Stimulated activated CD4-positive, alpha-beta T cell treated with anti-CD3 and anti-CD28 coated beads, Interleukin-2, amount 100 ng/mL, for 4 hours (primary cell): ENCODE data around the gene AK4.

Experiments
- DNase-seq: peaks from one replicate; pipeline ENCODE4 v3.0.0-alpha.2; 2020; ENCODE audit warnings: low read depth

The AK4 gene

GRCh38 chr1:65250826-65251225, 102.8 kb downstream of the AK4 start:
- no peak for DNase-seq

DNA sequence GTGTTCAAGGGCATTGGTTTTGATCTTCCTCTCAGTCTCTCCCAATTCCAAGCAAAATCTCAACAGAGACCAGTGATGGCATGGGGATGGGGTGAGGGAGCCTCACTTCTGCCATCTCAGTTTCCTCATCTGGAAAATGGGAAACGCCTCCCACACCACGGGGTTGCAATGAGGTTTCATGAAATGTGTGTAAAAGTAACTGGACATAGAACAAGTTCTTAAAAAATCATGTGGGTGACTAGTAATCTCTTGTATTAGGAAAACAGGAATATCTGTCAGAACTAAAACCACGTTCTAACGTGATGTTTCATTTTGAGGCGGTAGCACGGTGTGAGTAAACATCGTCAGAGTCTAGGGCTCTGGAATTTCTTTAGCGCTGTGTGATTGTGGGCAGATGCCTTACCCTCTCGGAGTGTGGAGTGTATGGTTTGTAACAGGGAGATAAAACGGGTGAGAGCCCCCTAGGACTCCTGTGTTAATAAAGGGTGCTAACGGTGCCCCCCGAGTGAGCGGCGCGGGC, 105.9 kb downstream of the AK4 start:
- no peak for DNase-seq

GRCh38 chr1:65254320-65255034, 106.5 kb downstream of the AK4 start:
- peak; percentile 79 for DNase-seq

GRCh38 chr1:65255035-65255655, 107.1 kb downstream of the AK4 start:
- DNase-seq = no peak

DNA sequence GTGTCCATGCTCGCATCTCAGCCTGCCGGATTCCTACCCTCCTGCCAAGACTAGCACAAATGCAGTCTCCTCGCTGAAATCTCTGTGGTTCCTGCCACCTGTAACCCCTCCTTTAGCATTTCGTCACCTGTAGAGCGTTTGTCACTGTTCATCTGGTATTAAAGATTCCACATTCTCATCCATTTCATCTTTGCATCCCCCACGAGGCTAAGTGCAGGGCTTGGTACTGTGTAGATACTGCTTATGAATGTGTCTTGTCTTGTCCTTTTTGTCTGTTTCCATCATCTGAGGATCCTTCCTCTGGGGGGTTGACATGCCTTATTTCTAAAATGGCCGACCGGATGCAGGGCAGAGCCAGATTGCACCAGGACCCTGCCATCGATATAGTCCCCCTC, 107.7 kb downstream of the AK4 start:
- DNase-seq = no peak

- no peak for DNase-seq
Observed at GRCh38 chr1:65256860-65257708, 109.1 kb downstream of the AK4 start.

- DNase-seq = no peak
Observed at GRCh38 chr1:65258106-65258505, 110.1 kb downstream of the AK4 start.

- DNase-seq = no peak
Observed at GRCh38 chr1:65259816-65260215, 111.8 kb downstream of the AK4 start.

DNA sequence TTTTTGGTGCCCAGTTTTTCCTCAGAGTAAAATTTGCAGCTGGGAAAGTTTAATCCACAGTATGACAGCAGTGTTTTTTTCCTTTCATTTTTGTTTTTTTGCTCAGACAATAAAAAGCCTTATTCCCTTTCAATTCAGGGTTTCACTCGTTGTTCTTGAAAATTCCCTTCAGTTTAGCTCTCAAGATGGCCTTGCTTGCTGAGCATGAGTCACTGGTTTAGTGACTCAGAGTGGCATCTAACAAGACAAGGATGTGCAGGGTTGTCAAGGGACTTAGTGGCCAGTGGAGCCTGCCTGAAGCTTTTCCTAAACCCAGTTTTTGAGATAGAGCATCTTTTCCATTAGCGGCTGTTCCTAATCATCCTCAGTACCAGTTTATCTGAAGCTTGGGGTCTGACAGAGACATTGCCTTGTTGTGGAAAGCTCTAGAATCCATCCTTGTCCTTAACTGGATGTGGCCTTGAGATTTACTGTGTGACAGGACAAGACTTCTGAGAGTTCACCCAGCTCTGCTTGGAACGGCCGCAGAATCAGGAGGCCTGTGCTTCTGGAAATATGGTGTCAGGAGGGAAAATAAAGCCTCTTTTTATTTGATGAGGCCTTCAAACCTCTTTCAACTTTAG, 113.0 kb downstream of the AK4 start:
- no peak for DNase-seq

- DNase-seq = no peak
Observed at GRCh38 chr1:65263286-65263685, 115.3 kb downstream of the AK4 start.

- DNase-seq = no peak
Observed at GRCh38 chr1:65264197-65264929, 116.4 kb downstream of the AK4 start.

DNA sequence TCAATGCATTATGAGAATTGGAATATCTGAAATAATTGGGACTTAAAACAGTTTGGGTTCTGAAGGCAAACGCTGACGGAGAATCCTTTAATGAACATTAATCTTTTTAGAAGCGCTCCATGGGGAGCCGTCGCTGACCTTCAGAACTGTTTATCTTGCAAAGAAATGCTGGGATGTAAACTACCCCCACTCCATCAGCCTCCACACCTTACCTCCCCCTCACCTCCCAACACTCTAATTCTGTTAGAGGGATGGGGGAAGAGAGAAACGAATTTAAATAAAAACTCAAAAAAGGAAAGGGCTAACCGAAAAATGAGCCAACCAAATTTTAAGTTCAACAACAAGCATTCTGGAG, 117.3 kb downstream of the AK4 start:
- no peak for DNase-seq

DNA sequence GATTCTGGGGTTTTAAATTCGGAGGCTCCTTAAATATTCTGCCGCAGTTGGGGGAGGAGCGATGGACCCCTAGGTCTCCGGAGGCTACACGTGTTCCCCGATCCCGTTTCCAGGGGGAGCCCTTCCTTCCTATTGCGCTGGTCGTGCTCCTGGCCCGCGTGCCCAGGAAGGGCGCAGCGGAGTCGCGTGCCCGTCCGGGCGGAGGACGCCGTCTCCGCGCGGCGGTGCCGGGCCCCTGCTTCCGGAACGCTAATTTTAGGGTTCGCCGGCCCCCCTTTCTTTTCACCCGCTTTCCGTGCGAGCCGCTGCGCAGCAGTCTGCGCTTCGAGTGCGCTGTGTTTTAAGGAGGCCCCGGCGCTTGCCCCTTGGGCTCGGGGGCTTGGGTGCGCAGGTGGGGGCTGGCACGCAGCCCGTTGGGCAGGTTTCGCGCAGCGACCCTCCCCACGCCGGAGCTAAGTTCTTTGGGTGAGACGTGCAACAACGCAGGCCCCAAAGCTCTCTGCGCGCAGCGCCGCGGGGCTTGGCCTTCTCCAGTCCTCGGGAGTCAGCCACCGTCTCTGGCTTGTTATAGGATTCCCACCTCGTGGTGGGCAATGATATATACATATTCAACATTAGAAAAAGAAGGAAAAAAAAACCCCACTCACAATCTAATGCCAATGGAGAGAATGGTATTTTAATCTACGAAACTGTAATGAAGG, 117.8 kb downstream of the AK4 start:
- no peak for DNase-seq

DNA sequence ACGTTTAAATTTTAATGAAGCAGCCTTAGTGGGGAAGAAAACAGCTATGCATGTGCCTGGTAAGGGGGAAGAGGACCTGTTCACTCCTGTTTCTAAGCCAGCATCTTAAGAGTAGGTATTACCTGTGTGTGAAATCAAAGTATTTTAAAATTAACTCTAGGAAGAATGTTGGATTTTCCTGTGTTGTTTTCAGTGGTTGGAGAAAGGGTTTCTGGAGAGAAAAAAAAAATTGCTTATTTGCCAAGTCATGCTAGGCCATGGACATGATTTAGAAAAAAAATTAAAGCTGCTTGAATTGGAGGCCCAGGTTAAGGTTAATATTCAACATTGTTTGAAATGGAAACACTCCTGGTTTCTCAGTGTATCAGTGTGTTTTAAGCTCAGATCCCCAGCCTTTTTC, 118.5 kb downstream of the AK4 start:
- DNase-seq = no peak

- no peak for DNase-seq
Observed at GRCh38 chr1:65267271-65267670, 119.3 kb downstream of the AK4 start.

- DNase-seq = no peak
Observed at GRCh38 chr1:65267683-65268082, 119.7 kb downstream of the AK4 start.

GRCh38 chr1:65269612-65270011, 121.6 kb downstream of the AK4 start:
- DNase-seq = no peak

DNA sequence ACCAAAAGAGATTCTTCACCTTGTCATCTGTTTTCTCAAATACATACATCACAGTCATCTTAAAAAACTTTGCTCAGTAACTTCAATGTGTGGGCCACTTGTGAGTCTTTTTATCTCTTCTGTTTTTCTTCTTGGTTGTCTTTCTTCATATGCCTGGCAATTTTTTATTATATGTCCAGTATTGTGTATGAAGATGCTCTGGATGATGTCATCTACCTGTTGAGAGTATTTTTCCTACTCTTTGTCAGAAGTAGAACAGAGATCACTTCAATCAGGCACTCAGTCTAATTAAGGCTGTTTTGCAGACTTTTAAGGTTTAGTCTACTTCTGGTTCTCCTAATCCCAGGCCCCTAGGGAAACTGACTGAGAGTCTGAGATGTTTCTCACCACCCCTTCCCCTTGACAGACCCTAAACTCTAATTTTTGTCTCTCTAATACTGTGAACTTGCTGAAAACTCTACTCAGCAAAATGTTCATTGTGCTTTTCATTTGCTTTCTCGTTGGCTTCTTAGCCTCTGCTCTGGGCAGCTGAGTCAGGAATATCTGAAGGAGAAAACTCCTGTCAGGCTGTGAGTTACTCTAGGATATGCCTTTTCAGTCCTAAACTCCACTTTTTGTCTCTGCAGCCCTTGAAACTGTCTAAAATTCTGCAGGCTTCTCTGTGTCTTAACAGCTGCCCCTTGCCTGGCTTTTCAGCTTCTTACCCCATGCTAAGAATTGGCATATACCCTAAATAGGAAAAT, 128.4 kb downstream of the AK4 start:
- no peak for DNase-seq

GRCh38 chr1:65277605-65278347, 129.8 kb downstream of the AK4 start:
- no peak for DNase-seq
